SU-DHL-6 (cell line): ENCODE results near the gene TMEM151B.
"Not testable (repeated sequence)": the region's sequence is repeated elsewhere in the genome, so short reads cannot be mapped to it uniquely, and the experiment has no call there.

ENCODE experiments used
- H2AFZ ChIP-seq: fragments of 200-600 bp; sonication (generic); 2 replicates; pipeline ENCODE4 v1.6.1; 2014; ENCODE audit warnings: low read depth, mild to moderate bottlenecking, moderate library complexity, mixed read lengths, antibody characterized with exemption, low read length; ENCODE audit not compliant: severe bottlenecking
- H3F3A ChIP-seq: fragments of 200-600 bp; shearing (Covaris generic); 2 replicates; pipeline ENCODE4 v1.6.0; 2016; ENCODE audit warnings: antibody characterized with exemption, mild to moderate bottlenecking; ENCODE audit not compliant: insufficient read depth
- H3K27ac ChIP-seq: fragments of 200-600 bp; sonication (generic); 2 replicates; pipeline ENCODE4 v1.5.1; 2016; ENCODE audit warnings: low read depth, mild to moderate bottlenecking, low read length, moderate library complexity, mixed read lengths
- H3K27me3 ChIP-seq: fragments of 200-600 bp; sonication (generic), shearing (Covaris generic); 2 replicates; pipeline ENCODE4 v1.6.0; 2014; ENCODE audit warnings: mild to moderate bottlenecking, low read length
- H3K36me3 ChIP-seq: fragments of 200-600 bp; sonication (generic); 2 replicates; pipeline ENCODE4 v1.6.1; 2014; ENCODE audit warnings: mild to moderate bottlenecking, low read length, mixed read lengths
- H3K4me2 ChIP-seq: fragments of 300-600, 200-600 bp; shearing (Covaris generic), sonication (generic); 2 replicates; pipeline ENCODE4 v1.6.0; 2014; ENCODE audit warnings: low read length, low read depth, mild to moderate bottlenecking; ENCODE audit not compliant: poor library complexity, severe bottlenecking
- H3K4me3 ChIP-seq: fragments of 200-600 bp; sonication (generic); 2 replicates; pipeline ENCODE4 v1.5.1; 2014; ENCODE audit warnings: antibody characterized with exemption, low read length, mild to moderate bottlenecking, mixed read lengths; ENCODE audit not compliant: insufficient read depth, poor library complexity, severe bottlenecking
- H3K79me2 ChIP-seq: fragments of 200-600 bp; sonication (generic); 2 replicates; pipeline ENCODE4 v1.6.1; 2014; ENCODE audit warnings: mild to moderate bottlenecking, low read length, moderate library complexity; ENCODE audit not compliant: insufficient read depth
- H3K9ac ChIP-seq: fragments of 200-600 bp; sonication (generic); 2 replicates; pipeline ENCODE4 v1.7.0; 2014; ENCODE audit warnings: mild to moderate bottlenecking, low read length
- H3K9me2 ChIP-seq: fragments of 200-600 bp; sonication (generic); replicated peaks from 2 replicates; pipeline ENCODE4 v1.6.1; 2014; ENCODE audit warnings: low read length; ENCODE audit not compliant: insufficient read depth
- H3K9me3 ChIP-seq: fragments of 200-600 bp; sonication (generic); 2 replicates; pipeline ENCODE4 v1.6.1; 2014; ENCODE audit warnings: low read length, mixed read lengths; ENCODE audit not compliant: insufficient read depth
- H4K20me1 ChIP-seq: fragments of 200-600 bp; sonication (generic); 2 replicates; pipeline ENCODE4 v1.6.1; 2014; ENCODE audit warnings: low read depth, mild to moderate bottlenecking, antibody characterized with exemption, low read length, moderate library complexity, mixed read lengths
- EZH2phosphoT487 ChIP-seq: fragments of 200-600 bp; sonication (generic), shearing (Covaris generic); conservative IDR thresholded peaks from 2 replicates; pipeline ENCODE4 v1.6.1; 2018; ENCODE audit warnings: mild to moderate bottlenecking, antibody characterized with exemption, low read length, moderate library complexity, mixed read lengths
- TF ChIP-seq, protein P1 (sequence below): fragments of 200-600 bp; sonication (generic); IDR thresholded peaks from one replicate; pipeline ENCODE4 v1.5.1; 2017; ENCODE audit warnings: antibody characterized with exemption, mild to moderate bottlenecking, low read length, moderate library complexity; ENCODE audit not compliant: insufficient read depth, poor library complexity, severe bottlenecking

TMEM151B gene

DNA sequence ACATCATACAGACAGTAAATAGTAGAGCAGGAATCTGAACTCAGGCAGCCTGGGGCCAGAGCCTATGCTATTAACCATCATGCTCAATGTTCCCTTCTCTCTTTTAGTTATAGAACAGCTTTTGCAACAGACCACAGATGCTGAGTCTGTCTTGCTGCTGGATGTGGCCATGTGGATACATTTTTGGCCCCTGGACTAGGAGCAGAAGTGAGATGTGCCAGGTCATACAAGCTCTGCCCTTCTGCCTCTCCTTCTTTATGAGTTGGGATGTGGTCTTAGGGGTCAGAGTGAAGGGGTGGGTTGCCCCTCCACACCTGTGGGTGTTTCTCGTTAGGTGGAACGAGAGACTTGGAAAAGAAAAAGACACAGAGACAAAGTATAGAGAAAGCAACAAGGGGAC is 57.5 kb downstream of the TMEM151B start:
- no peak overlapping the region for H3K27ac ChIP-seq
- no peak overlapping the region for H3K4me2 ChIP-seq
- no peak overlapping the region for H3K9ac ChIP-seq
- H3F3A ChIP-seq = no peaks in the 10 kb centered on the region
- H3K4me3 ChIP-seq = no peak overlapping the region
- no peak overlapping the region for H2AFZ ChIP-seq
- TF ChIP-seq EZH2phosphoT487 = no peak
- TF ChIP-seq, protein P1, sequence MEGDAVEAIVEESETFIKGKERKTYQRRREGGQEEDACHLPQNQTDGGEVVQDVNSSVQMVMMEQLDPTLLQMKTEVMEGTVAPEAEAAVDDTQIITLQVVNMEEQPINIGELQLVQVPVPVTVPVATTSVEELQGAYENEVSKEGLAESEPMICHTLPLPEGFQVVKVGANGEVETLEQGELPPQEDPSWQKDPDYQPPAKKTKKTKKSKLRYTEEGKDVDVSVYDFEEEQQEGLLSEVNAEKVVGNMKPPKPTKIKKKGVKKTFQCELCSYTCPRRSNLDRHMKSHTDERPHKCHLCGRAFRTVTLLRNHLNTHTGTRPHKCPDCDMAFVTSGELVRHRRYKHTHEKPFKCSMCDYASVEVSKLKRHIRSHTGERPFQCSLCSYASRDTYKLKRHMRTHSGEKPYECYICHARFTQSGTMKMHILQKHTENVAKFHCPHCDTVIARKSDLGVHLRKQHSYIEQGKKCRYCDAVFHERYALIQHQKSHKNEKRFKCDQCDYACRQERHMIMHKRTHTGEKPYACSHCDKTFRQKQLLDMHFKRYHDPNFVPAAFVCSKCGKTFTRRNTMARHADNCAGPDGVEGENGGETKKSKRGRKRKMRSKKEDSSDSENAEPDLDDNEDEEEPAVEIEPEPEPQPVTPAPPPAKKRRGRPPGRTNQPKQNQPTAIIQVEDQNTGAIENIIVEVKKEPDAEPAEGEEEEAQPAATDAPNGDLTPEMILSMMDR = no peak
- no peaks in the 10 kb centered on the region for H4K20me1 ChIP-seq
- no peaks in the 10 kb centered on the region for H3K36me3 ChIP-seq
- no peaks in the 10 kb centered on the region for H3K9me3 ChIP-seq
- H3K27me3 ChIP-seq = no peaks in the 10 kb centered on the region
- H3K9me2 ChIP-seq = no peaks in the 10 kb centered on the region
- H3K79me2 ChIP-seq = no peaks in the 10 kb centered on the region

DNA sequence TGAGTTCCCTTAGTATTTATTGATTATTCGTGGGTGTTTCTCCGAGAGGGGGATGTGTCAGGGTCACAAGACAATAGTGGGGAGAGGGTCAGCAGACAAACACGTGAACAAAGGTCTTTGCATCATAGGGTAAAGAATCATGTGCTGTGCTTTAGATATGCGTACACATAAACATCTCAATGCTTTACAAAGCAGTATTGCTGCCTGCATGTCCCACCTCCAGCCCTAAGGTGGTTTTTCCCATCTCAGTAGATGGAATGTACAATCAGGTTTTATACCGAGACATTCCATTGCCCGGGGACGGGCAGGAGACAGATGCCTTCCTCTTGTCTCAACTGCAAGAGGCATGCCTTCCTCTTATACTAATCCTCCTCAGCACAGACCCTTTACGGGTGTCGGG is 58.0 kb downstream of the TMEM151B start:
- not testable (repeated sequence) for H3K27me3 ChIP-seq, H3K4me3 ChIP-seq, H3K9me2 ChIP-seq, H3K9ac ChIP-seq, H3K36me3 ChIP-seq, H3K79me2 ChIP-seq, H3K27ac ChIP-seq, H4K20me1 ChIP-seq, H3F3A ChIP-seq, H3K9me3 ChIP-seq, H3K4me2 ChIP-seq, H2AFZ ChIP-seq

DNA sequence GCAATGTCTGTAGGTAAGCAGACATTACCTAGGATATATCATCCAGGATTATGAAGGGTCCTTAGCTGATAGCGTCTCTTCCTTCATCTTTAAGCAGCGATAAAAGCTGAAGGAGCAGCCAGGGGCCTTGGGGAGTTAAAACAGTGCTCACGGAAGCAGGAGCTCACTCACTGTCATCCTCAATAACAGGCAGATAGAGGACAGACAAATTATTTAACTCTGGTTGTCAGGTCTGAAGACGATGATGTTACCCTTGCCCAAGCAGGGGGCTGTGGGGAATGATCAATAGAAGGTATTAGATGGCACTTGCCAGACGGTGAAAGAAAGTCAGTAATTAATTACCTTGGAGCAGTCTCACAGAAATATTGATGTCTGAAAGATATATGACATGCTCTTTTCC is 59.6 kb downstream of the TMEM151B start:
- no peak overlapping the region for H3K4me2 ChIP-seq
- no peak overlapping the region for H3K27ac ChIP-seq
- no peak overlapping the region for H2AFZ ChIP-seq
- H4K20me1 ChIP-seq = no peaks in the 10 kb centered on the region
- H3K9me2 ChIP-seq = no peaks in the 10 kb centered on the region
- no peaks in the 10 kb centered on the region for H3K27me3 ChIP-seq
- TF ChIP-seq, protein P1 = no peak
- TF ChIP-seq EZH2phosphoT487 = no peak
- no peaks in the 10 kb centered on the region for H3K36me3 ChIP-seq
- no peaks in the 10 kb centered on the region for H3K79me2 ChIP-seq
- no peak overlapping the region for H3K4me3 ChIP-seq
- H3K9ac ChIP-seq = no peak overlapping the region
- H3K9me3 ChIP-seq = no peaks in the 10 kb centered on the region
- no peaks in the 10 kb centered on the region for H3F3A ChIP-seq

DNA sequence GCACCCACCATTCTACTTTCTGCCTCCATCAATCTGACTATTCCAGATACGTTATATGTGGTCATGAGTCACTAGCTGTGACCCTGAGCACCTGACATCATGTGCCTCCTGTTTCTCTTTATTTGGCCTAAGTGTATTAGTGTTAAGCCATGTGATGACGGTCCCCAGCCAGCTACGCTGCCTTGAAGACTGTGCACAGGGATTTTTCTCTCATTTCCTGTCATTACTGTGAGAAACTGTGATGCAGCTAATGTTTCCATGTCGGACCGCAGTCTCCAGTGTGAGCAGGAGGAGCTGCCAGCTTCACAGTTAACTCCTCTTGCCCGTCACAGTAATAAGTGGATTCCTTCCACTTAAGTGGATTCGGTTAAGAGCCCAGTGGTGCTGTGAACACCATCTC is 62.3 kb downstream of the TMEM151B start:
- Histone ChIP-seq H3K4me2 (no peak overlapping the region), H3K9me3 (no peaks in the 10 kb centered on the region), H3K9ac (no peak overlapping the region), H3F3A (no peaks in the 10 kb centered on the region), H2AFZ (no peak overlapping the region), H3K9me2 (no peaks in the 10 kb centered on the region), H3K27ac (no peak overlapping the region), H3K36me3 (no peaks in the 10 kb centered on the region), H3K79me2 (no peaks in the 10 kb centered on the region), H3K4me3 (no peak overlapping the region), H3K27me3 (no peaks in the 10 kb centered on the region), H4K20me1 (no peaks in the 10 kb centered on the region)
- no peak for TF ChIP-seq EZH2phosphoT487
- TF ChIP-seq, protein P1 = no peak
